ENCODE results near the gene CMSS1.

The CMSS1 gene

DNA sequence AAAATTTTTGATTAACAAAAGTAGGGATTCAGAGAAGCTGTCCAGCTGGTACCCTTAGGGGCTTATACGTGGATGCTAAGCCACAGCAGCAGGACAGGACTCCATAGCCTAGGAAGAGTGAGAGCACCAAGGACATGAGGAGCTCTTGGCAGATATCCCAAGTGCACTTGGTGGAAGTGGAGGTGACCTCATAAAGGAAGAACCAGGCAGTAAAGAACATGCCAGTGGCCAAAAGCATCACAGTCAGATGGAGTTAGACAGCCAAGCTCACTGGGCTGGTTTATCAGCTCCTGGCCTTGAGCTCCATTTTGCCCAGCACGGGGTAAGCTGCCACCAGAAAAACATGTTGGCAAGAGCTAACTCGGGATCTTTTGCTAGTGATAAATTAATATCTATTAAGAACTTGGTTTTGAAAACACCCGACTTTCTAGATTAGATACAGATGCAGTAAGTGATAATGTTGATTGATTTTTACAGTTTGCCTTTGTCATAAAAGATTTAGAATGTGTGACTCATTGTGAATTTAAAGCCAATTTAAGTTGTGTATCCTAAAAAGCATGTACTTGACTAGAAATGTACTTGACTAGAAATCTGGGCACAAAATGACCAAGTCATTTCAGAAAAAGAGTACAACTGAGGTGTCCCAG, 108.0 kb downstream of the CMSS1 start (continued):
- TF ChIP-seq BCL11A (tag by site-specific recombination; IDR thresholded peaks at IDR 0.05; ENCODE audit: low read depth) (0 out of 2 replicates have a peak, but pooled peaks have one; percentile 24), ZNF501 (tag by site-specific recombination; IDR thresholded peaks at IDR 0.05) (no peak), ZNF785 (tag by site-specific recombination; IDR thresholded peaks at IDR 0.05) (no peak), KLF8 (tag by site-specific recombination; IDR thresholded peaks at IDR 0.05) (peak; percentile 29; the same call in 1 of the 2 replicates), ZNF335 (tag by site-specific recombination; conservative IDR thresholded peaks at IDR 0.05) (peak; percentile 71), ZNF654 (tag by site-specific recombination; IDR thresholded peaks at IDR 0.05; ENCODE audit: low read depth) (0 out of 2 replicates have a peak, but pooled peaks have one; percentile 3), ZNF660 (tag by site-specific recombination; IDR thresholded peaks at IDR 0.05) (peak; percentile 73; the same call in 1 of the 2 replicates), ZNF24 (tag by site-specific recombination; IDR thresholded peaks at IDR 0.05) (peak; percentile 50; the same call in 1 of the 2 replicates), ZNF629 (tag by site-specific recombination; IDR thresholded peaks at IDR 0.05) (peak; percentile 93), ZBTB17 (tag by site-specific recombination; IDR thresholded peaks at IDR 0.05) (peak; percentile 73), ZNF174 (tag by site-specific recombination; IDR thresholded peaks at IDR 0.05) (no peak), ZFP37 (tag by site-specific recombination; IDR thresholded peaks at IDR 0.05) (peak; percentile 31; the same call in 1 of the 2 replicates), ZNF426 (tag by site-specific recombination; IDR thresholded peaks at IDR 0.05) (no peak), ZEB2 (tag by site-specific recombination; IDR thresholded peaks at IDR 0.05) (0 out of 2 replicates have a peak, but pooled peaks have one; percentile 34)
- TF ChIP-seq, protein P1, sequence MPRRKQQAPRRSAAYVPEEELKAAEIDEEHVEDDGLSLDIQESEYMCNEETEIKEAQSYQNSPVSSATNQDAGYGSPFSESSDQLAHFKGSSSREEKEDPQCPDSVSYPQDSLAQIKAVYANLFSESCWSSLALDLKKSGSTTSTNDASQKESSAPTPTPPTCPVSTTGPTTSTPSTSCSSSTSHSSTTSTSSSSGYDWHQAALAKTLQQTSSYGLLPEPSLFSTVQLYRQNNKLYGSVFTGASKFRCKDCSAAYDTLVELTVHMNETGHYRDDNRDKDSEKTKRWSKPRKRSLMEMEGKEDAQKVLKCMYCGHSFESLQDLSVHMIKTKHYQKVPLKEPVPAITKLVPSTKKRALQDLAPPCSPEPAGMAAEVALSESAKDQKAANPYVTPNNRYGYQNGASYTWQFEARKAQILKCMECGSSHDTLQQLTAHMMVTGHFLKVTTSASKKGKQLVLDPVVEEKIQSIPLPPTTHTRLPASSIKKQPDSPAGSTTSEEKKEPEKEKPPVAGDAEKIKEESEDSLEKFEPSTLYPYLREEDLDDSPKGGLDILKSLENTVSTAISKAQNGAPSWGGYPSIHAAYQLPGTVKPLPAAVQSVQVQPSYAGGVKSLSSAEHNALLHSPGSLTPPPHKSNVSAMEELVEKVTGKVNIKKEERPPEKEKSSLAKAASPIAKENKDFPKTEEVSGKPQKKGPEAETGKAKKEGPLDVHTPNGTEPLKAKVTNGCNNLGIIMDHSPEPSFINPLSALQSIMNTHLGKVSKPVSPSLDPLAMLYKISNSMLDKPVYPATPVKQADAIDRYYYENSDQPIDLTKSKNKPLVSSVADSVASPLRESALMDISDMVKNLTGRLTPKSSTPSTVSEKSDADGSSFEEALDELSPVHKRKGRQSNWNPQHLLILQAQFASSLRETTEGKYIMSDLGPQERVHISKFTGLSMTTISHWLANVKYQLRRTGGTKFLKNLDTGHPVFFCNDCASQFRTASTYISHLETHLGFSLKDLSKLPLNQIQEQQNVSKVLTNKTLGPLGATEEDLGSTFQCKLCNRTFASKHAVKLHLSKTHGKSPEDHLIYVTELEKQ (tag by site-specific recombination; IDR thresholded peaks at IDR 0.05; ENCODE audit: borderline replicate concordance): peak; percentile 34; the same call in 1 of the 2 replicates
- TF ChIP-seq, protein P2, sequence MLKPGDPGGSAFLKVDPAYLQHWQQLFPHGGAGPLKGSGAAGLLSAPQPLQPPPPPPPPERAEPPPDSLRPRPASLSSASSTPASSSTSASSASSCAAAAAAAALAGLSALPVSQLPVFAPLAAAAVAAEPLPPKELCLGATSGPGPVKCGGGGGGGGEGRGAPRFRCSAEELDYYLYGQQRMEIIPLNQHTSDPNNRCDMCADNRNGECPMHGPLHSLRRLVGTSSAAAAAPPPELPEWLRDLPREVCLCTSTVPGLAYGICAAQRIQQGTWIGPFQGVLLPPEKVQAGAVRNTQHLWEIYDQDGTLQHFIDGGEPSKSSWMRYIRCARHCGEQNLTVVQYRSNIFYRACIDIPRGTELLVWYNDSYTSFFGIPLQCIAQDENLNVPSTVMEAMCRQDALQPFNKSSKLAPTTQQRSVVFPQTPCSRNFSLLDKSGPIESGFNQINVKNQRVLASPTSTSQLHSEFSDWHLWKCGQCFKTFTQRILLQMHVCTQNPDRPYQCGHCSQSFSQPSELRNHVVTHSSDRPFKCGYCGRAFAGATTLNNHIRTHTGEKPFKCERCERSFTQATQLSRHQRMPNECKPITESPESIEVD (tag by site-specific recombination; IDR thresholded peaks at IDR 0.05): 0 out of 2 replicates have a peak, but pooled peaks have one; percentile 25
- TF ChIP-seq, protein P3, sequence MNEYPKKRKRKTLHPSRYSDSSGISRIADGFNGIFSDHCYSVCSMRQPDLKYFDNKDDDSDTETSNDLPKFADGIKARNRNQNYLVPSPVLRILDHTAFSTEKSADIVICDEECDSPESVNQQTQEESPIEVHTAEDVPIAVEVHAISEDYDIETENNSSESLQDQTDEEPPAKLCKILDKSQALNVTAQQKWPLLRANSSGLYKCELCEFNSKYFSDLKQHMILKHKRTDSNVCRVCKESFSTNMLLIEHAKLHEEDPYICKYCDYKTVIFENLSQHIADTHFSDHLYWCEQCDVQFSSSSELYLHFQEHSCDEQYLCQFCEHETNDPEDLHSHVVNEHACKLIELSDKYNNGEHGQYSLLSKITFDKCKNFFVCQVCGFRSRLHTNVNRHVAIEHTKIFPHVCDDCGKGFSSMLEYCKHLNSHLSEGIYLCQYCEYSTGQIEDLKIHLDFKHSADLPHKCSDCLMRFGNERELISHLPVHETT (tag by site-specific recombination; IDR thresholded peaks at IDR 0.05): peak; percentile 34; the same call in 1 of the 2 replicates

DNA sequence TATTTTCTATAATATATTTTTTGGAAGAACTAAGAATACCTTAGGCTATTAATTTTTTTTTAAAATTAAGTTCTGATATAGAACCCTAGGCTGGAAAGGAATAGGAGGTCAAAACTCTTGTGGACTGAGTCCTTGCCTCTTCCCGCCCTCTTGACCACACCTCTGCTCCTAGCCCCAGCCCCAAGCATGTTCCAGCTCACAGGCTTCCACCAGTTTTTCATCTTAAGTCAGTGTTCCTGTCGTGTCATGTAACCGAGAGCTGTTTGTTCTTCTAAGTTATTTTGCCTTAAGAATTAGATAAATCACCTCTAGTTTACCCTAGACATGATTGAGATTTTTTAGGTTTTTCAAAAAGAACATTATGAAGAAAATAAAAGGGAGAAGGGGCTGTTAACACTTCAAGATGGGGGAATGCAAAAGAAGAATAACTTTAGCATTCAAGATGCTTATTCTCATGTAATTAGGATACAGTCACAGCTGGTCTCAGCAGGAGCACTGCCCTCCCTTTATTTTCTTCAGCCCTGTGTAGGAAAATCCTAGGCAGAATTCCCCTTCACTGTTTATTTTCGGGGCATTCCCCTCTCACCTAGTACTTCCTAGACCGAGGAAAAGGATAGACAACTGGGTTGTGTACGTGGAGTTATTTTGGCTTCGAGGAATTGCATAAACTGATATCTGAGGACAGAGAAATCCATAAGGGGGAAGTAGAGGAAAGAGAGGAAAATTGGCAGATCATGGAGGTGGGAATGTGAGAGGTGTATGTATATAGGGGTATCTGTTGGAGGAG, 110.2 kb downstream of the CMSS1 start:
- H3K4me3 ChIP-seq (ENCODE audit: low read depth, low read length): no peak overlapping the region
- H3K4me1 ChIP-seq (ENCODE audit: control insufficient read depth, insufficient read depth, low read length): 0 out of 2 replicates have a peak, but pooled peaks cover 4% of the 10 kb centered on the region
- no peak for TF ChIP-seq ZNF785 (tag by site-specific recombination; IDR thresholded peaks at IDR 0.05)
- no peak for TF ChIP-seq ZNF239 (tag by site-specific recombination; IDR thresholded peaks at IDR 0.05)
- TF ChIP-seq ZNF157 (tag by site-specific recombination; IDR thresholded peaks at IDR 0.05): no peak
- TF ChIP-seq, protein P4, sequence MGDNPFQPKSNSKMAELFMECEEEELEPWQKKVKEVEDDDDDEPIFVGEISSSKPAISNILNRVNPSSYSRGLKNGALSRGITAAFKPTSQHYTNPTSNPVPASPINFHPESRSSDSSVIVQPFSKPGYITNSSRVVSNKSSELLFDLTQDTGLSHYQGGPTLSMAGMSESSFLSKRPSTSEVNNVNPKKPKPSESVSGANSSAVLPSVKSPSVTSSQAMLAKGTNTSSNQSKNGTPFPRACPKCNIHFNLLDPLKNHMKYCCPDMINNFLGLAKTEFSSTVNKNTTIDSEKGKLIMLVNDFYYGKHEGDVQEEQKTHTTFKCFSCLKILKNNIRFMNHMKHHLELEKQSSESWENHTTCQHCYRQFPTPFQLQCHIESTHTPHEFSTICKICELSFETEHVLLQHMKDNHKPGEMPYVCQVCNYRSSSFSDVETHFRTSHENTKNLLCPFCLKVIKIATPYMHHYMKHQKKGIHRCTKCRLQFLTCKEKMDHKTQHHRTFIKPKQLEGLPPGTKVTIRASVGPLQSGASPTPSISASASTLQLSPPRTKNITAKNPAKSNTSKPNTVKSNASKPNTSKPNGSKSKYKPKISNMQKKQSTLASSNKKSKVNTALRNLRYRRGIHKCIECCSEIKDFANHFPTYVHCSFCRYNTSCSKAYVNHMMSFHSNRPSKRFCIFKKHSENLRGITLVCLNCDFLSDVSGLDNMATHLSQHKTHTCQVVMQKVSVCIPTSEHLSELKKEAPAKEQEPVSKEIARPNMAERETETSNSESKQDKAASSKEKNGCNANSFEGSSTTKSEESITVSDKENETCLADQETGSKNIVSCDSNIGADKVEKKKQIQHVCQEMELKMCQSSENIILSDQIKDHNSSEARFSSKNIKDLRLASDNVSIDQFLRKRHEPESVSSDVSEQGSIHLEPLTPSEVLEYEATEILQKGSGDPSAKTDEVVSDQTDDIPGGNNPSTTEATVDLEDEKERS (tag by site-specific recombination; IDR thresholded peaks at IDR 0.05): no peak
- TF ChIP-seq ZNF768 (tag by site-specific recombination; IDR thresholded peaks at IDR 0.05): no peak
- TF ChIP-seq RBAK (tag by site-specific recombination; IDR thresholded peaks at IDR 0.05): no peak
- no peak for TF ChIP-seq ZFP41 (tag by site-specific recombination; IDR thresholded peaks at IDR 0.05; ENCODE audit: borderline replicate concordance)
- no peak for TF ChIP-seq SCRT2 (tag by site-specific recombination; IDR thresholded peaks at IDR 0.05)
- no peak for TF ChIP-seq MZF1 (tag by site-specific recombination; IDR thresholded peaks at IDR 0.05; ENCODE audit: borderline replicate concordance)
- ChIA-PET POLR2A (no interaction called here), CTCF (no interaction called here)
- no peaks in the 10 kb centered on the region for H3K36me3 ChIP-seq (ENCODE audit: control insufficient read depth in 2 of 2, insufficient read depth in 1 of 2, low read length in 2 of 2)
- no peaks in the 10 kb centered on the region for H3K9me3 ChIP-seq (ENCODE audit: control insufficient read depth, insufficient read depth, low read depth, low read length)
- H3K27ac ChIP-seq (ENCODE audit: extremely low read depth, low read depth, low read length): no peak overlapping the region
